GM18858 (cell line): ENCODE measurements around the gene RTBDN.

ENCODE experiments used
- ATAC-seq: cut with Tn5 transposase; IDR thresholded peaks from one replicate; pipeline ENCODE4 v1.9.1; 2021; ENCODE audit not compliant: unreplicated experiment

Gene RTBDN

GRCh38 chr19:12793290-12794195 lies 40.8 kb downstream of the RTBDN start:
- ATAC-seq, result no peak

- no peak for ATAC-seq
Observed at GRCh38 chr19:12792853-12793289, 41.5 kb downstream of the RTBDN start.

- no peak for ATAC-seq
Observed at GRCh38 chr19:12792051-12792852, 42.1 kb downstream of the RTBDN start.

- ATAC-seq, result peak; percentile 19
Observed at GRCh38 chr19:12791345-12792050, 42.9 kb downstream of the RTBDN start, which contains the start of gene JUNB. Gene JUNB, plus strand, starts transcription at chr19:12791486. Its CDS starts 286 bp downstream, at chr19:12791772.

GRCh38 chr19:12790628-12791344 lies 43.6 kb downstream of the RTBDN start:
- ATAC-seq, result no peak

- ATAC-seq, result peak; percentile 31
Observed at GRCh38 chr19:12789904-12790619, 44.3 kb downstream of the RTBDN start.

GRCh38 chr19:12789098-12789903 lies 45.1 kb downstream of the RTBDN start:
- ATAC-seq, result peak; percentile 0

GRCh38 chr19:12788682-12789097 lies 45.7 kb downstream of the RTBDN start:
- no peak for ATAC-seq

GRCh38 chr19:12788042-12788681 lies 46.2 kb downstream of the RTBDN start:
- no peak for ATAC-seq

GRCh38 chr19:12787458-12787857 lies 46.9 kb downstream of the RTBDN start:
- no peak for ATAC-seq

GRCh38 chr19:12786952-12787351 lies 47.4 kb downstream of the RTBDN start:
- ATAC-seq, result no peak

- ATAC-seq, result no peak
Observed at GRCh38 chr19:12786141-12786870, 48.1 kb downstream of the RTBDN start.

- no peak for ATAC-seq
Observed at GRCh38 chr19:12785431-12786031, 48.8 kb downstream of the RTBDN start.

GRCh38 chr19:12784871-12785430 lies 49.4 kb downstream of the RTBDN start:
- ATAC-seq, result no peak

- no peak for ATAC-seq
Observed at GRCh38 chr19:12784394-12784870, 49.9 kb downstream of the RTBDN start.

GRCh38 chr19:12783849-12784393 lies 50.5 kb downstream of the RTBDN start:
- no peak for ATAC-seq
